ENCODE data around the gene DGUOK.

DNA sequence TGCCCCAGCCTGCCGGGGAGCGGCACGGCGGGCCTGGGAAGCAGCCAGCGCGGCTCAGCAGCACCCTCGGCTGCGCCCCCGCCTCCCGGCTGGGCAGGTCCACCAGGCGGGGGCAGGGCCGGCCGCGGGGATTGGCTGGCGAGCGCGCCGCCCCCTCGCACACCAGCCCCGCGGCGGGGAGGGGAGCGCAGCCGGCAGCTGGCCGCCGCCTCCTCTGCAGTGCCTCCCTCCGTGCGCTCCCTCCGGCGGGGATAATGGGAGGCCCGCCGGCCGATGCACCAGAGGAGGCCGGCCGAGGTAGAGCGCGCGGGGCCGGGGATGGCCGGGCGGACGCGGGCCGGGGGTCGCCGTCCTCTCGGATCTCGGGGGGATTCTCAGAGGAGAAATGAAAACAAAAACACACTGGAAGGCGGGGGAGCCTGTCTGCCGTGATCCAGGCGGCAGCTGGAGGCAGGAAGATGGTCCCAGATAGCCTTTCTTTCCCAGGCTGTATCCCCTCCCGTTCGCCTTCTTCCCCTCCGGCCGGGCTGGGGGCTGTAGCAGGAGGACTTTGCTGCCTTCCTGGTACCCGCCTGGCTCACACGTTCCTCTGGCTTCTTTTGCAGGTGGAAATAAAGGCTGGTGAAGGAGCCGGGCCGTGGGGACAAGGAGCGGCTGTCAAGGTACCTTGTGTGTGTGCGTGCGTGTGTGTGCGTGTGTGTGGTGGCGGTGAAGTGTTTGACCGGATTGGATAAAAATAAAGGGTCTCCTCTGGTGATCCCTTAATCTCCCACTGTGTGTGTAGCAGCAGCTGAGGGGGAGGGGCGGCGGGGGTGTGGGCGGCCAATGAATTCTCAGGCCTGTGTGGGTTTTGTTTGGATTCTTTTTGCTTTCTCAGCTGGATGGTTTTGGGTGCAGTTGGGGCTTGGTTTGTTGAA is 76.1 kb downstream of the DGUOK start:
- TF ChIP-seq, protein P1, sequence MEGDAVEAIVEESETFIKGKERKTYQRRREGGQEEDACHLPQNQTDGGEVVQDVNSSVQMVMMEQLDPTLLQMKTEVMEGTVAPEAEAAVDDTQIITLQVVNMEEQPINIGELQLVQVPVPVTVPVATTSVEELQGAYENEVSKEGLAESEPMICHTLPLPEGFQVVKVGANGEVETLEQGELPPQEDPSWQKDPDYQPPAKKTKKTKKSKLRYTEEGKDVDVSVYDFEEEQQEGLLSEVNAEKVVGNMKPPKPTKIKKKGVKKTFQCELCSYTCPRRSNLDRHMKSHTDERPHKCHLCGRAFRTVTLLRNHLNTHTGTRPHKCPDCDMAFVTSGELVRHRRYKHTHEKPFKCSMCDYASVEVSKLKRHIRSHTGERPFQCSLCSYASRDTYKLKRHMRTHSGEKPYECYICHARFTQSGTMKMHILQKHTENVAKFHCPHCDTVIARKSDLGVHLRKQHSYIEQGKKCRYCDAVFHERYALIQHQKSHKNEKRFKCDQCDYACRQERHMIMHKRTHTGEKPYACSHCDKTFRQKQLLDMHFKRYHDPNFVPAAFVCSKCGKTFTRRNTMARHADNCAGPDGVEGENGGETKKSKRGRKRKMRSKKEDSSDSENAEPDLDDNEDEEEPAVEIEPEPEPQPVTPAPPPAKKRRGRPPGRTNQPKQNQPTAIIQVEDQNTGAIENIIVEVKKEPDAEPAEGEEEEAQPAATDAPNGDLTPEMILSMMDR (IDR thresholded peaks at IDR 0.05) = peak in 3 of 4 experiments; percentile 9 to 50 (median 38)
- peak; percentile 83 for TF ChIP-seq POLR2A (IDR thresholded peaks at IDR 0.05)
- TF ChIP-seq POLR2AphosphoS5 (IDR thresholded peaks at IDR 0.05) = peak; percentile 28

Data from prostate gland (tissue), 2 donors.